ENCODE results near the gene LAIR1. TPM values are rescaled to one million over a fixed set of nuclear protein-coding genes. Genes with fewer than 3 reads are reported as not detected.

The LAIR1 gene
- polyA plus RNA-seq, 1 donor = 3.2 TPM

DNA sequence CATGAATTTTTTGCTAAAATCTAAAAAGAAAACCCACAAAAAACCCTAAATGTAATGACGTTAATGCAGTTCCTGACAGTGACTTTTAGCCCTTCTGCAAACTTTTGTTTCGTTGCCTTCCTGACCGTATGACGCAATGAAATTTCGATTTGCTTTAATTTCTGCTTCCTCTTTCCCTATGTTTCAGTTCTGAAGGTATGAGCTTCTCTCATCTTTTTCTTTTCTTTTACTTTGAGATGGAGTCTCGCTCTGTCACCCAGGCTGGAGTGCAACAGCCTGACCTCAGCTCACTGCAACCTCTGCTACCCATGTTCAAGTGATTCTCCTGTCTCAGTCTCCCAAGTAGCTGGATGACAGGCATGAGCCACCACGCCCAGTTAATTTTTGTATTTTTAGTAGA lies 45.7 kb downstream of the LAIR1 start:
- no peak for DNase-seq

DNA sequence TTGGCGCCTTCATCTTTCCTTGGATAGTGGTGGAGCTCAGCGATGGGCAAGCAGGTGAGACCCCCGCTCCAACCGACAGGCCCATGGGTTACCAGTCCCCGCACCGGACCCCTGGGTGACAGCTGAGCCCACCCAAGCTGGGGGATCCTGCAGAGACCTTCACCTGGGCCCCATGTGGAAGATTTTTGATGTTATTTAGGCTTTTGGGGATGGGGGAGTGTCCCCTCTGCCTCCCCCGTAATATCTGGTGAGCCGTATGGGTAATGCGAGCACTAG lies 46.8 kb downstream of the LAIR1 start:
- no peak for DNase-seq

DNA sequence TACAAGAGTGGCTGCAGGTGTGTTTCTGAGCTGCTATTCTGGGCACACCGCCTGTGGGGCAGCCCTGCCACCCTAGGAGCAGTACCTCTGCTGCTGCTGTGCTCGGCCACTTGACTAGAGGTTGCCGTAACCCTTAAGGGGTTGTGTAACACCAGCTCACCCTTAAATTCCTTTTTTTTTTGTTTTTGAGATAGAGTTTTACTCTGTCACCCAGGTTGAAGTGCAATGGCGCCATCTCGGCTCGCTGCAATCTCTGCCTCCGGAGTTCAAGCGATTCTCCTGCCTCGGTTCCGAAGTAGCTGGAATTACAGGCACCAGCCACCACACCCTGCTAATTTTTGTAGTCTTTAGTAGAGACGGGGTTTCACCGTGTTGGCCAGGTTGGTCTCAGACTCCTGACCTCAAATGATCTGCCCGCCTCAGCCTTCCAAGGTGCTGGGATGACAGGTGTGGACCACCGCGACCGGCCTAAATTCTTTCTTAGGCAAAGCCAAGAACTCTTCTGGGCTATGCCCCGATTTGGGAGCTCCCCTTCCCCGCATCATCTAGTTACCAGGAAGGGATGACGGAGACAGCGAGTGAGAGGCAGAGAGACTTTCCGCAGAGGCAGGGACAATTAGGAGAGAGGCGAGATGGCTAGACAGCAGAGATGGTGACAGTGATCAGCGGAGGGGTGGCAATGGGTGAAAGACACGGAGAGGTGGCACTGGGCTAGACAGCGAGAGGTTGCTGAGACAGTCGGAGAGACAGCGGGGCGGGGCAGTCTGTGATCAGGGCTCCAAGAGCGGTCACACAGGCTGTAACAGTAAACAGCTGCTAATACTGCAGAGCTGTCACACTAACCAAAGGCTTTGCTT lies 47.4 kb downstream of the LAIR1 start:
- DNase-seq = no peak

DNA sequence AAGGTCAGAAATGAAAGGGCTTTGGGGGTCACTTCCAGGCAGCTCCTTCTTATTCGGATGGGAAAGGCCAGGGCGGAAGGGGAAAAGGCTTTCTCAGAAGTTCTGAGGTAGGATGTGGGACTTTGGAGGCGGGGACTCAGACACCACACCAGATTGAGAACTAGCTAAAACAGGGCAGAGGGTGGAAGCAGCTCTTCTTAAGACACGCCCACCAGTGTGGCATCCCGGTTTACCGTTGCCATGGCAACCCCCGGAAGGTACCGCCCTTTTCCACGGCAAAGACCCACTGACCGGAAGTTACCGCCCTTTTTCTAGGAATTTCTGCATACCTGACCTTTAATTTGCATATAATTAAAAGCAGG lies 48.0 kb downstream of the LAIR1 start:
- DNase-seq = no peak

DNA sequence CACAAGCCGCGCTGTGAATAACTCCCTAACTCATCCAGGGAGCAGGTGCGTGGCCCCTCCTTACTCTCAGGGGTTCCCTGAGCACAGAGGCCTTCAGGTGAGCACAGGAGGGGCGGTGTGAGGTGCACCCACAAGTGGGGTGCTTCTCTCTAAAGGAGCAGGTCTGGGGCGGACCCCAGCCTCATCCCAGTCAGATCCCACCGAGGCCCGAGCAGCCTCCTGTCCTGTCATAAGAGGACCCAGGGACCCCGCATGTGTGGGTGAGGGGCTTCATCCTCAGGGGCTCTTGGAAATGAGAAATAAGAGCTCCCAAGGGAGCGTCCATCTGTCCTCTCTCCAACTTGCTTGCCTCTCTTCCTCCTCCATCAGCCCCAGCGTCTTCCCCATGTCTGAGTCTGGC lies 48.8 kb downstream of the LAIR1 start:
- no peak for DNase-seq

DNA sequence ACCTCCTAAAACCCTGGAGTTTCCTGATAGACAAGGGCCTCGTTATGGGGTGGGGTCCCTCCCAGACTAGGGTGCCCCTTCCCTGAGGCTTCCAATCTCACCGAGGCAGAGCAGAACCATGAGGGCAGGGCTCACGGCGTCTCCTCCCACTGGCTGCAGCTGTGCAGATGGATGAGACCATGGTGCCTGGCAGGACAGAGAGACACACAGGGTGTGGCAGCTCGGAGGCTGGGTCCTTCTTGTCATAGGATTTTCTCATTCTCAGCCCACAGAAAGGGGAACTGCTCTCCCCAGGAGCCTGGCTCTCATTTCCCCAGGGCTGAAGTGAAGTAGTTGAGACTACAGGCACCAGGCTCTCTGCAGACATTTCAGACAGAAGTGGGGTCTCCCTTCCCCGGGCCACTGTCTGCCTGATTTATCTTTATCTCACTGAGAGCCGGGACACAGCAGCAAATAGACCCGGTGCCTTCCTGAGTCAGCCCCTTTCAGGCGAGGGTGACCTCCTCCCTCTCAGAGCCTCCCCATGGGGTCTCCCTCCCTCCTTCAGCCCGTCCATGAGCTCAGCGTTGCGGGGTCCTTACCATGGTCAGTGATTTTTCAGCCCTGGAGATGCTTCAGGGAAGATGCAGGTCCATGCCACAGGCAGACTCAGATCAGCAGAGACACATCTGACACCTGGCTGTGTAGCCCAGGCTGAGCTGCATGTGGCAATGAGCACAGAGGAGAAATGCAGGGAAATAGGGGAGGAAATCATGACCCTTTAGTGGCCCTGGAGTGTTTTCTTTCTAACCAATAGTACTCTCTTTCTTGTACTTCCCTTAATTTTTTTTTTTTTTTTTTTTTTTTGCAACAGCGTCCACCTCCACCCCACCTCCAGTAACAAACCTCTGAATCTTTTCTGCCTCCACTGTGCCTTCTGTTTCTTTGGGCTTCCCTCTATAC lies 52.0 kb downstream of the LAIR1 start, which contains the start of gene LILRA5:
Gene LILRA5, minus strand, starts transcription at position 731 of the 942 bp plus-strand sequence. Its CDS starts 147 bp downstream, at position 584.
- DNase-seq = no peak

DNA sequence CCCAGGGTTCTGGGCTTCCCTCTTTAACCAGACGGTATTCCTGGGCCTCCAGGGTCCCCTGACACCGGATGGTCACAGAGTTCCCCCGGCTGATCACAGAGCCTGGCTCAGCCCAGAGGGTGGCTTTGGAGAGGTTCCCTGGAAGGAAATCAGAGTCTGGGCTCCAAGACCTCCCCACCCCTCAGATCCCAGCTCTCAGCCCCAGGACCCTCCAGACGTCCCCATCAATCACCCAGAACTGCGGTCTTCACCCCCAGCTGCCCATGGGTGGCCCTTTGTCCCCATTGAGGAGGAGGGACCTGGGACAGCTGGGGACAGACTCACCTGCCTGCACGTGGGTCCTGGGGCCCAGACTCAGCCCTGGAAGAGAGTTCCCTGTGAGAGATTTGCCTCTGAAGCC lies 52.7 kb downstream of the LAIR1 start:
- no peak for DNase-seq

DNA sequence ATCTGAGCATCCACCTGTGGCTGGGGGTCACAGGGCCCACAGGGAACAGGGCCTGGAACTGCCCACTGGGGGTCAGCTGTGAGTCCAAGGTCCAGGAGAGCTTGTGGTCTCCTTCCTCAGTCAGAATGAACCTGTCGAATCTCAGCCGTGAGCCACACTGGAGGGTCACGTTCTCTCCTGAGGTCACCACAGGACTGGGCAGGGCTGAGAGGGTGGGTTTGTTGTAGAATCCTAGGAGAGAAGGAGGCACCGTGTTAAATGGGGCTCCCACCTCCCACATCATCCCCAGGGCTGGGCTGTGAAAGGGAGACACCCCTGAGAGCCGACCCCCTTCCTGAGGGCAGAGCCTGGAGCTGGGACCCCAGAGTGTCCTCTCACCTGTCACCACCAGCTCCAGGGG lies 53.2 kb downstream of the LAIR1 start:
- no peak for DNase-seq

DNA sequence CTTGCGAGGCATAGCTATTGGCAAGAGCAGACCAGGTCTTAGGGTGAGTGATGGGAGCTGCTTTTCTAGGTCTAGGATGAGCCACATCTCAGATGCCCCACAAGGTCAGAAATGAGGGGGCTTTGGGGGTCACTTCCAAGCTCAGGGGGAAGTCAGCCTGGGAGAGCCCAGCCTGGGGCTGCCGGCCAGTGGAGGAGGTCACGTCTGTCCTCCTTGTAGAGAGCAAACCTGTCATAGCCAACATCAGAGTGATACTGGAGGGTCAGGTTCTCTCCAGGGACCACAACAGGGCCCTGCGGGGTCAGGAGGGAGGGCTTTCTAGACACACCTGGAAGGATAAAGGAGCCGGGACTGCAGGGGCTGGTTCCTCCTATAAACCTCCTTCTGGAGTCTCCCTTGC lies 54.2 kb downstream of the LAIR1 start:
- DNase-seq = no peak

DNA sequence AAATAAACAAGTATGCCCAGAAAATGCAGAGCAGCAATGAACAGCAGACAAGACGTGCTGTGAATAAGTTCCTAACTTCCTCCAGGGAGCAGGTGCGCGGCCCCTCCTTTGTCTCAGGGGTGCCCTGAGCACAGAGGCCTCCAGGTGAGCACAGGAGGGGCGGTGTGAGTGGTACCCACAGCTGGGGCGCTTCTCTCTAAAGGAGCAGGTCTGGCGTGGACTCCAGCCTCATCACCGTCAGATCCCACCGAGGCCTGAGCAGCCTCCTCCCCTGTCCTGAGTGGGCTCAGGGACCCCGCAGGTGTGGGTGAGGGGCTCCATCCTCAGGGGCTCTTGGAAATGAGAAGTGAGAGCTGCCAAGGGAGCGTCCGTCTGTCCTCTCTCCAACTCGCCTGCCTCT lies 54.9 kb downstream of the LAIR1 start:
- DNase-seq = no peak

DNA sequence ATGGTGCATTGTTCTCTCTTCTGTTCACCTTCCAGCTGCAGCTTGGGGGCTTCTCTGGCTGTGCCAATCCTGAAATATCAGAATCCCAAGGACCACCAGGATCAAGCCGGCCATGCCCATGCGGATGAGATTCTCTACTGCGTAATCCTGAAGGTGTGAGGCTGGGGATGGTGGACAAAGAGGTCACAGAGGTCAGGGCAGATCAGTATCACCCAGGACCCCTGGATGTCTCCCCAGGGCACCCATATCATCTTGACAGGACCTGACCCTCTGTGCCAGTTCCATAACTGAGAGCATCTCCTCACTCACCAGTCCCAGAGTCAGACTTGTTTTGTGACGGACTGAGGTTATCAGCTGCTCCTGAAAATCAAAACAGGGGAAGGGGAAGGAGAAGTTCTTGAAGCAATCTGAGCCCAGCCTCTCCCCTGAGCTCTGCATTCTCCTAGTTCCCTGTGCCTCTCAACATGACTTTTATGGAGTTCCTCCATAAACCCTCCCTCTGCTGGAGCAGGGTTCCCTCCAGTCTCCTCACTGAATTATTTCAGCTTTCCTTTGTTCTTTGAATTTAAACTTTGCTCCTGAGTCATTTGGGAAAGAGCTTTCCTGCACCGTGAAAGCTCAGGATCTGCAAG lies 57.2 kb downstream of the LAIR1 start:
- DNase-seq = no peak

DNA sequence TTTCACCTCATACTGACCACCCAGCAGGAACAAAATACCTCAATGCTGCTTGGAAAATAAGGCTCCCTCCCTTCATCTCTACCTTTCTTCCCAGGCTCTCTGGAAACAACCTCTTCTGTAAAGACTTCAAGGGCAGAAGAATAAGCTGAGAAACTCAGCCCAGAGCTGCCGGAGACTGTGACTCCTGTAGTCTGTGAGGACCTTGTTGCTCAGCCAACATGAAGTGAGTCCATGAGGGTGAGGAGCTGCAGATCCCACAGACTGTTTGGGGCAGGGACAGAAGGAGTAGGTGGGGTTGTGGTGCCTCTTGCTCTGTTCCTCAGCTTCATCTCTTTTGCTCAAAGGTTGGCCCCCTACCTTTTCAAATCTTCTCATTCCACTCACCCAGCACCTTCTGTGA lies 59.6 kb downstream of the LAIR1 start:
- no peak for DNase-seq

DNA sequence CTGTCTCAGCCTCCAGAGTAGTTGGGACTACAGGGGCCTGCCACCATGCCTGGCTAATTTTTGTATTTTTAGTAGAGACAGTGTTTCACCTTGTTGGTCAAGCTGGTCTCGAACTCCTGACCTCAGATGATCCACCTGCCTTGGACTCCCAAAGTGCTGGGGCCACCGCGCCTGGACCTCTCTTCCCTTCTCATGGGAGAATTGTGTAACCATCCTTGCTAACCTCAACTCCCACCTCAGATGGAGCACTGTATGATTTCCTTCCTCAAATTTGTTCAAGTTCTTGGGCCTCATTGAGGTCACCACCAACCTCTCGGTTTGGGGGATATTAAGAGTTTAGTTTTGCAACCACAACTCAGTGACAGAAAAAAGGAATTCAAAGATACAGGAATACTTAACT lies 62.5 kb downstream of the LAIR1 start:
- DNase-seq = no peak

Other genes starting within 250 kb of the LAIR1 start
- 14.3 TPM for gene TFPT, start 249.3 kb downstream of the LAIR1 start, polyA plus RNA-seq (ENCODE audit: insufficient read length)
- gene PRPF31, start 249.2 kb downstream of the LAIR1 start, polyA plus RNA-seq (ENCODE audit: insufficient read length) = 68.7 TPM
- gene CNOT3, start 227.2 kb downstream of the LAIR1 start, polyA plus RNA-seq (ENCODE audit: insufficient read length) = 81.7 TPM
- 6.3 TPM for gene LENG1, start 205.2 kb downstream of the LAIR1 start, polyA plus RNA-seq (ENCODE audit: insufficient read length)
- gene TMC4, start 191.8 kb downstream of the LAIR1 start, polyA plus RNA-seq (ENCODE audit: insufficient read length) = 32.3 TPM
- gene MBOAT7, start 175.4 kb downstream of the LAIR1 start, polyA plus RNA-seq (ENCODE audit: insufficient read length) = 58.7 TPM
- 39.8 TPM for gene TSEN34, start 173.6 kb downstream of the LAIR1 start, polyA plus RNA-seq (ENCODE audit: insufficient read length)
- gene RPS9, start 164.1 kb downstream of the LAIR1 start, polyA plus RNA-seq (ENCODE audit: insufficient read length) = 1,221 TPM
- 0.76 TPM for gene LILRB3, start 141.9 kb downstream of the LAIR1 start, polyA plus RNA-seq (ENCODE audit: insufficient read length)
- gene LILRA6, start 122.1 kb downstream of the LAIR1 start, polyA plus RNA-seq (ENCODE audit: insufficient read length) = 0.32 TPM
- gene LILRB5, start 107.7 kb downstream of the LAIR1 start, polyA plus RNA-seq (ENCODE audit: insufficient read length) = 1.6 TPM
- 0.45 TPM for gene LILRB2, start 83.8 kb downstream of the LAIR1 start, polyA plus RNA-seq (ENCODE audit: insufficient read length)
- 0.45 TPM for gene LILRA5, start 51.8 kb downstream of the LAIR1 start, polyA plus RNA-seq (ENCODE audit: insufficient read length)
- gene LILRA4, start 25.8 kb downstream of the LAIR1 start, polyA plus RNA-seq (ENCODE audit: insufficient read length) = not detected
- gene TTYH1, start 50.5 kb upstream of the LAIR1 start, polyA plus RNA-seq (ENCODE audit: insufficient read length) = 7.8 TPM
- 189 TPM for gene LENG8, start 84.3 kb upstream of the LAIR1 start, polyA plus RNA-seq (ENCODE audit: insufficient read length)
- 1.7 TPM for gene LENG9, start 98.8 kb upstream of the LAIR1 start, polyA plus RNA-seq (ENCODE audit: insufficient read length)
- gene CDC42EP5, start 108.4 kb upstream of the LAIR1 start, polyA plus RNA-seq (ENCODE audit: insufficient read length) = 13.0 TPM
- gene LAIR2, start 137.9 kb upstream of the LAIR1 start, polyA plus RNA-seq (ENCODE audit: insufficient read length) = not detected
- 0.40 TPM for gene LILRA2, start 208.9 kb upstream of the LAIR1 start, polyA plus RNA-seq (ENCODE audit: insufficient read length)
- 0.32 TPM for gene LILRA1, start 228.7 kb upstream of the LAIR1 start, polyA plus RNA-seq (ENCODE audit: insufficient read length)